Natural killer cell (primary cell): ENCODE measurements around the gene HPSE2. TPM values are rescaled to one million over a fixed set of nuclear protein-coding genes. Genes with fewer than 3 reads are reported as not detected.

Experiments
- ATAC-seq, 3 donors: fragments of 150-1000 bp in 2 of 3; fragments of 200-7000 bp in 1 of 3; cut with Tn5 transposase; 1 replicate in 1 of 3; 2 replicates in 2 of 3; pipeline ENCODE4 v1.10.0; 2021; ENCODE audit warnings: mild to moderate bottlenecking in 2 of 3, moderate library complexity in 2 of 3
- DNase-seq, 2 donors: peaks; one replicate each; pipeline versions ENCODE4 v3.0.0 to v3.0.0-alpha.2; 2013 to 2021; ENCODE audit warnings: mixed read lengths in 1 of 2
- H3K27ac ChIP-seq: one replicate; pipeline ENCODE4 v1.5.1; 2013; ENCODE audit warnings: mild to moderate bottlenecking, low read length
- H3K27me3 ChIP-seq: one replicate; pipeline ENCODE4 v1.6.1; 2013; ENCODE audit warnings: low read length; ENCODE audit not compliant: control insufficient read depth, insufficient read depth
- H3K36me3 ChIP-seq: one replicate; pipeline ENCODE4 v1.6.1; 2013; ENCODE audit warnings: low read length; ENCODE audit not compliant: control insufficient read depth, insufficient read depth
- H3K4me1 ChIP-seq: one replicate; pipeline ENCODE4 v1.6.1; 2013; ENCODE audit warnings: low read length; ENCODE audit not compliant: control insufficient read depth, insufficient read depth
- H3K4me3 ChIP-seq: one replicate; pipeline ENCODE4 v1.5.1; 2013; ENCODE audit warnings: low read length
- H3K9me3 ChIP-seq: one replicate; pipeline ENCODE4 v1.6.1; 2013; ENCODE audit warnings: low read length; ENCODE audit not compliant: control insufficient read depth, insufficient read depth
- H3K27ac Mint-ChIP-seq, 2 donors: one replicate each; pipeline ENCODE4 v1.8.0; 2022; ENCODE audit warnings: mild to moderate bottlenecking in 2 of 2, mixed read lengths in 2 of 2, moderate library complexity in 1 of 2
- H3K27me3 Mint-ChIP-seq, 2 donors: one replicate each; pipeline ENCODE4 v1.8.0; 2022; ENCODE audit warnings: low read depth in 2 of 2, mixed read lengths in 2 of 2
- H3K36me3 Mint-ChIP-seq: one replicate; pipeline ENCODE4 v1.8.0; 2022; ENCODE audit warnings: mixed read lengths
- H3K4me1 Mint-ChIP-seq, 2 donors: one replicate each; pipeline ENCODE4 v1.8.0; 2022; ENCODE audit warnings: mixed read lengths in 2 of 2
- H3K4me3 Mint-ChIP-seq: one replicate; pipeline ENCODE4 v1.8.0; 2022; ENCODE audit warnings: mild to moderate bottlenecking, moderate library complexity, mixed read lengths
- H3K9me3 Mint-ChIP-seq, 2 donors: one replicate each; pipeline ENCODE4 v1.8.0; 2022; ENCODE audit warnings: mixed read lengths in 2 of 2
- CTCF ChIP-seq: fragments of 200-600 bp; IDR thresholded peaks from one replicate; pipeline ENCODE4 v1.8.0; 2022; ENCODE audit warnings: antibody characterized with exemption
- WGBS: methylation state at CpG from one replicate; pipeline ENCODE4 v1.1.7; 2013; ENCODE audit warnings: missing lambda C conversion rate; ENCODE audit not compliant: insufficient coverage; 5-methylcytosine and 5-hydroxymethylcytosine counted together
- intact Hi-C: fragments of 100-400 bp; cut with micrococcal nuclease; formaldehyde crosslinking; loops from one replicate; pipeline ENCODE4 v1.14.2; 2022
- total RNA-seq, 4 donors: library from RNA; stranded (reverse); fragments of 120-200 nt in 1 of 4; gene quantifications; one replicate each; pipeline versions ENCODE4 v1.2.3 to v1.2.4, GENCODE V29; 2013 to 2022

Gene HPSE2
- total RNA-seq, 3 donors from 2014 or later (not counting 1 experiment from before 2014, with no cell fraction given), result not detected

- Histone ChIP-seq H3K4me3 (no peak overlapping the region), H3K27me3 (no peaks in the 10 kb centered on the region), H3K9me3 (no peaks in the 10 kb centered on the region), H3K4me1 (no peaks in the 10 kb centered on the region), H3K36me3 (no peaks in the 10 kb centered on the region), H3K27ac (no peak overlapping the region)
- Mint-ChIP-seq H3K9me3 (no peaks in the 10 kb centered on the region), H3K36me3 (no peaks in the 10 kb centered on the region), H3K27me3 (no peaks in the 10 kb centered on the region), H3K4me3 (no peak overlapping the region), H3K27ac (no peak overlapping the region), H3K4me1 (no peaks in the 10 kb centered on the region)
- TF ChIP-seq CTCF, result no peak
- ATAC-seq (no peak), DNase-seq (no peak)
- intact Hi-C loops, result no loop called here
- WGBS, result 67% methylated on average over 3 of the region's 3 CpGs
These were observed 477.2 kb downstream of the HPSE2 start for GRCh38 chr10:98758463-98758862.

GRCh38 chr10:98748298-98748697 lies 487.4 kb downstream of the HPSE2 start:
- Mint-ChIP-seq H3K4me3 (no peak overlapping the region), H3K9me3 (peaks cover 0 to 4% of the 10 kb centered on the region in 2 donors)

GRCh38 chr10:98745645-98746044 lies 490.0 kb downstream of the HPSE2 start:
- H3K9me3 Mint-ChIP-seq, result peaks cover 0 to 4% of the 10 kb centered on the region in 2 donors
- Histone ChIP-seq H3K36me3 (no peaks in the 10 kb centered on the region), H3K9me3 (no peaks in the 10 kb centered on the region), H3K27me3 (no peaks in the 10 kb centered on the region), H3K27ac (no peak overlapping the region), H3K4me3 (no peak overlapping the region), H3K4me1 (no peaks in the 10 kb centered on the region)
- H3K27ac Mint-ChIP-seq, result no peak overlapping the region
- intact Hi-C loops, result no loop called here
- no peaks in the 10 kb centered on the region for H3K27me3 Mint-ChIP-seq
- no peaks in the 10 kb centered on the region for H3K4me1 Mint-ChIP-seq
- H3K36me3 Mint-ChIP-seq, result no peaks in the 10 kb centered on the region
- WGBS, result 87% methylated on average over 2 of the region's 2 CpGs
- no peak for TF ChIP-seq CTCF
- H3K4me3 Mint-ChIP-seq, result no peak overlapping the region
- ATAC-seq (no peak), DNase-seq (no peak)

More at GRCh38 chr10:98748298-98748697, 487.4 kb downstream of the HPSE2 start:
- TF ChIP-seq CTCF, result no peak
- no CpG with 5 or more reads among the region's 1 CpG for WGBS
- DNase-seq, result peak in 1 of 2 donors; percentile 1
- no peaks in the 10 kb centered on the region for H3K27me3 ChIP-seq
- H3K4me3 ChIP-seq, result no peak overlapping the region
- Mint-ChIP-seq H3K4me1 (no peaks in the 10 kb centered on the region), H3K27ac (no peak overlapping the region), H3K27me3 (no peaks in the 10 kb centered on the region), H3K36me3 (no peaks in the 10 kb centered on the region)
- no peaks in the 10 kb centered on the region for H3K36me3 ChIP-seq
- intact Hi-C loops, result no loop called here
- no peak for ATAC-seq
- H3K4me1 ChIP-seq, result no peaks in the 10 kb centered on the region
- H3K9me3 ChIP-seq, result no peaks in the 10 kb centered on the region
- H3K27ac ChIP-seq, result no peak overlapping the region

- DNase-seq, result no peak
- no peak for ATAC-seq
- Histone ChIP-seq H3K27me3 (no peaks in the 10 kb centered on the region), H3K4me3 (no peak overlapping the region), H3K36me3 (no peaks in the 10 kb centered on the region), H3K9me3 (no peaks in the 10 kb centered on the region), H3K4me1 (no peaks in the 10 kb centered on the region), H3K27ac (no peak overlapping the region)
- no peak for TF ChIP-seq CTCF
- WGBS, result 90% methylated on average over 1 of the region's 1 CpG
- Mint-ChIP-seq H3K36me3 (no peaks in the 10 kb centered on the region), H3K27me3 (peaks cover 0 to 2% of the 10 kb centered on the region in 2 donors), H3K4me1 (no peaks in the 10 kb centered on the region), H3K4me3 (no peak overlapping the region), H3K27ac (no peak overlapping the region), H3K9me3 (peaks cover 0 to 4% of the 10 kb centered on the region in 2 donors)
- intact Hi-C loops, result no loop called here
These were observed 515.1 kb downstream of the HPSE2 start for GRCh38 chr10:98720551-98720950.
